ENCODE data around the gene NSL1. TPM values are rescaled to one million over a fixed set of nuclear protein-coding genes. Genes with fewer than 3 reads are reported as not detected.

NSL1 gene
- total and polyA plus RNA-seq, 9 of the 15 experiments (the other 6 are each of a cell fraction or from before 2014, with no cell fraction given), result 53.5 to 108 (median 59.1) TPM

- TF ChIP-seq TSHZ1 (CRISPR knock-in tag; IDR thresholded peaks at IDR 0.05), result peak; percentile 8; the same call in 1 of the 2 replicates
- no peak for TF ChIP-seq NCOA6 (IDR thresholded peaks at IDR 0.05)
- peak; percentile 78 for TF ChIP-seq ZNF311 (CRISPR knock-in tag; IDR thresholded peaks at IDR 0.05)
- TF ChIP-seq ATF2 (CRISPR knock-in tag; IDR thresholded peaks at IDR 0.05), result no peak
- TF ChIP-seq HOMEZ (CRISPR knock-in tag; IDR thresholded peaks at IDR 0.05), result no peak
- peak; percentile 69 for TF ChIP-seq L3MBTL2 (IDR thresholded peaks at IDR 0.05)
- TF ChIP-seq KLF6 (CRISPR knock-in tag; IDR thresholded peaks at IDR 0.05; ENCODE audit: borderline replicate concordance), result peak; percentile 54; the same call in 1 of the 2 replicates
- TF ChIP-seq ZNF740 (CRISPR knock-in tag; IDR thresholded peaks at IDR 0.05), result no peak
- TF ChIP-seq ZNF740 (tag; IDR thresholded peaks at IDR 0.05), result no peak
- no peak for TF ChIP-seq SMARCB1 (IDR thresholded peaks at IDR 0.05; ENCODE audit: insufficient read length, low read depth)
- TF ChIP-seq PRPF4 (IDR thresholded peaks at IDR 0.05; ENCODE audit: insufficient read depth, low read depth, low read length, poor library complexity, severe bottlenecking), result no peak
- TF ChIP-seq SMAD4 (CRISPR knock-in tag; conservative IDR thresholded peaks at IDR 0.05), result peak; percentile 69
- TF ChIP-seq GMEB1 (CRISPR knock-in tag; IDR thresholded peaks at IDR 0.05), result no peak
- TF ChIP-seq THRAP3 (IDR thresholded peaks at IDR 0.05; ENCODE audit: borderline replicate concordance), result no peak
- TF ChIP-seq CBX3 (IDR thresholded peaks at IDR 0.05; ENCODE audit: borderline replicate concordance in 1 of 2, low read length in 2 of 2), result no peak
- no peak for TF ChIP-seq ID3 (CRISPR knock-in tag; IDR thresholded peaks at IDR 0.05)
- no peak for TF ChIP-seq ID3 (tag; IDR thresholded peaks at IDR 0.05)
- no peak for TF ChIP-seq CHCHD3 (CRISPR knock-in tag; IDR thresholded peaks at IDR 0.05)
- TF ChIP-seq CEBPG (CRISPR knock-in tag; IDR thresholded peaks at IDR 0.05), result peak; percentile 95
- peak; percentile 64 to 97 for TF ChIP-seq CEBPG (tag; conservative IDR thresholded peaks at IDR 0.05 in 1 of 2, IDR thresholded peaks at IDR 0.05 in 1 of 2)
These were observed 108.2 kb downstream of the NSL1 start (continued) for GRCh38 chr1:212683357-212683722.

Data from K562 (cell line).